ENCODE results near the gene EIF4ENIF1. TPM values are rescaled to one million over a fixed set of nuclear protein-coding genes. Genes with fewer than 3 reads are reported as not detected.

The EIF4ENIF1 gene
- total RNA-seq, 2 donors from 2014 or later: 34.5 to 37.1 TPM

GRCh38 chr22:31441652-31442051 is 48.0 kb downstream of the EIF4ENIF1 start:
- no peak overlapping the region for H3K27ac Mint-ChIP-seq
- 95 to 96% methylated on average over 4 to 5 of the region's 5 CpGs for WGBS, 2 experiments (ENCODE audit: insufficient coverage in 1 of 2, insufficient read length in 1 of 2)
- no peak overlapping the region for H3K4me3 Mint-ChIP-seq
- H3K4me1 Mint-ChIP-seq: peaks cover 10% of the 10 kb centered on the region
- H3K4me3 ChIP-seq (ENCODE audit: low read length): no peak overlapping the region
- DNase-seq: no peak
- peaks cover 90% of the 10 kb centered on the region for H3K36me3 ChIP-seq (ENCODE audit: control insufficient read depth, insufficient read depth, low read length)
- no peak overlapping the region for H3K9ac ChIP-seq (ENCODE audit: extremely low read depth, low read length, poor library complexity, severe bottlenecking)
- H3K9me3 ChIP-seq (ENCODE audit: control insufficient read depth, low read length): no peaks in the 10 kb centered on the region
- peaks cover 5% of the 10 kb centered on the region for H3K4me1 ChIP-seq (ENCODE audit: control insufficient read depth, insufficient read depth, low read length)
- no peaks in the 10 kb centered on the region for H3K9me3 Mint-ChIP-seq
- TF ChIP-seq CTCF (conservative IDR thresholded peaks at IDR 0.05): no peak
- no peaks in the 10 kb centered on the region for H3K27me3 Mint-ChIP-seq (ENCODE audit: insufficient read depth)
- peaks cover 82% of the 10 kb centered on the region for H3K36me3 Mint-ChIP-seq (ENCODE audit: low read depth)
- H3K27ac ChIP-seq (ENCODE audit: low read depth, low read length): no peak overlapping the region
- H3K27me3 ChIP-seq (ENCODE audit: control insufficient read depth, insufficient read depth, low read length, poor library complexity, severe bottlenecking): no peaks in the 10 kb centered on the region

- Mint-ChIP-seq H3K9me3 (no peaks in the 10 kb centered on the region), H3K4me3 (no peak overlapping the region), H3K27ac (no peak overlapping the region), H3K27me3 (ENCODE audit: insufficient read depth) (no peaks in the 10 kb centered on the region), H3K4me1 (peaks cover 10% of the 10 kb centered on the region), H3K36me3 (ENCODE audit: low read depth) (peaks cover 89% of the 10 kb centered on the region)
- Histone ChIP-seq H3K27me3 (ENCODE audit: control insufficient read depth, insufficient read depth, low read length, poor library complexity, severe bottlenecking) (no peaks in the 10 kb centered on the region), H3K36me3 (ENCODE audit: control insufficient read depth, insufficient read depth, low read length) (peaks cover 92% of the 10 kb centered on the region), H3K9me3 (ENCODE audit: control insufficient read depth, low read length) (no peaks in the 10 kb centered on the region), H3K4me1 (ENCODE audit: control insufficient read depth, insufficient read depth, low read length) (peaks cover 5% of the 10 kb centered on the region), H3K9ac (ENCODE audit: extremely low read depth, low read length, poor library complexity, severe bottlenecking) (no peak overlapping the region), H3K4me3 (ENCODE audit: low read length) (no peak overlapping the region), H3K27ac (ENCODE audit: low read depth, low read length) (no peak overlapping the region)
- DNase-seq: no peak
- WGBS, 2 experiments (ENCODE audit: insufficient coverage in 1 of 2, insufficient read length in 1 of 2): 89 to 95% methylated on average over 6 to 7 of the region's 7 CpGs
- no peak for TF ChIP-seq CTCF (conservative IDR thresholded peaks at IDR 0.05)
Measured at GRCh38 chr22:31440681-31441080, 49.0 kb downstream of the EIF4ENIF1 start.

- Histone ChIP-seq H3K4me3 (ENCODE audit: low read length) (no peak overlapping the region), H3K36me3 (ENCODE audit: control insufficient read depth, insufficient read depth, low read length) (peaks cover 91% of the 10 kb centered on the region), H3K27ac (ENCODE audit: low read depth, low read length) (no peak overlapping the region), H3K4me1 (ENCODE audit: control insufficient read depth, insufficient read depth, low read length) (peaks cover 5% of the 10 kb centered on the region), H3K9ac (ENCODE audit: extremely low read depth, low read length, poor library complexity, severe bottlenecking) (no peak overlapping the region), H3K9me3 (ENCODE audit: control insufficient read depth, low read length) (no peaks in the 10 kb centered on the region), H3K27me3 (ENCODE audit: control insufficient read depth, insufficient read depth, low read length, poor library complexity, severe bottlenecking) (no peaks in the 10 kb centered on the region)
- Mint-ChIP-seq H3K36me3 (ENCODE audit: low read depth) (peaks cover 87% of the 10 kb centered on the region), H3K4me3 (no peak overlapping the region), H3K27ac (no peak overlapping the region), H3K27me3 (ENCODE audit: insufficient read depth) (no peaks in the 10 kb centered on the region), H3K9me3 (no peaks in the 10 kb centered on the region), H3K4me1 (peaks cover 10% of the 10 kb centered on the region)
- TF ChIP-seq CTCF (conservative IDR thresholded peaks at IDR 0.05): no peak
- WGBS, 2 experiments (ENCODE audit: insufficient coverage in 1 of 2, insufficient read length in 1 of 2): 91 to 93% methylated on average over 5 to 8 of the region's 8 CpGs
- DNase-seq: no peak
Measured at GRCh38 chr22:31439808-31440207, 49.8 kb downstream of the EIF4ENIF1 start.

Measured in endodermal cell (in vitro differentiated cells).